ENCODE data around the gene MXRA7.
"Not testable (repeated sequence)": the region's sequence is repeated elsewhere in the genome, so short reads cannot be mapped to it uniquely, and the experiment has no call there.

MXRA7 gene

DNA sequence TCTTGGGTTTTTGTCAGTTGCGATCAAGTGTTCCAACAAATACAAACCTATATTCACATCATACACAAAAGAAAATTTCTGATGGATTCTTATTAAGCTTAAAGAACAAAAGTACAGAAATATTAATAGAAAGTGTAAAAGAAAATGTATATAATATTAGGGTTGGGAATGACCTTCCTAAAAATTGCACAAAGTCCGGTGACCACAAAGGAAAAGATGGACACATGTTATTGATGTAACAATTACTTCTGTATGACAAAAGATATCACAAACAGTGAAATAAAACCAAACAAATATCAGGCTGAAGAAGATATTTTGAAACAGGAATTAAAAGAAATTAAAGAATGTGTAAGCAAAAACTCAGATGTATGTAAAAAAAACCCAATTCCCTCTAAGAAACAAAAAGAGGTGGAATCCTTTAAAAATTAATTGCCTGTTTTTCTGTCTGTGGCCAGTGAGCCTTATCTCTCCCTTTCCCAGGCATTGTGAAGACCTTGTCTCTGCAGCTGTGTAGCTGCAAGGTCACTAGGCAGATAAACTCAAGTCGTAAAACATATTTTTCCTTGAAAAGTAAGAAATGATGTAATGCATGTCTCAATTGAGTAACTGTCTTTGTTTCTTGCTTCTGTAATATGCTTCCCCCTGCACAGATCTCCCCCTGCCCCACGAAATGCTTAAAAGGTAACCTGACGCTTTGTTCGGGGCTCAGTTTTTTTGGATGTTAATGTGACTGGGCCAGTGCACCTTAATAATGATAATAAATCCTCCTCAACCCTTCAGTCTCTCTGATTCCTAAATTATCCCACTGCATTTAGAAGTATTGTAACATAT lies 70.0 kb downstream of the MXRA7 start:
- DNase-seq = no peak

DNA sequence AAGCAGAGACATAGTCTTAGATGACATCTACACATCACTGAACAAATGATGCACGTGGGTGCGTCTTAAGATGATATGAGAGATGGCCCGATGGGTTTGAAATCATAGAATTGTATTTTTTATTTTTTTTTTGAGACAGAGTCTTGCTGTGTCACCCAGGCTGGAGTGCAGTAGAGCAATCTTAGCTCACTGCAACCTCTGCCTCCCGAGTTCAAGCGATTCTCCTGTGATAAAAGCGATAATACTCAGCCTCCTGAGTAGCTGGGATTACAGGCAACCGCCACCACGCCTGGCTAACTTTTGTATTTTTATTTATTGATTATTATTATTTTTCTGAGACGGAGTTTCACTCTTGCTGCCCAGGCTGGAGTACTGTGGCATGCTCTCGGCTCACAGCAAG lies 72.5 kb downstream of the MXRA7 start:
- no peak for DNase-seq

DNA sequence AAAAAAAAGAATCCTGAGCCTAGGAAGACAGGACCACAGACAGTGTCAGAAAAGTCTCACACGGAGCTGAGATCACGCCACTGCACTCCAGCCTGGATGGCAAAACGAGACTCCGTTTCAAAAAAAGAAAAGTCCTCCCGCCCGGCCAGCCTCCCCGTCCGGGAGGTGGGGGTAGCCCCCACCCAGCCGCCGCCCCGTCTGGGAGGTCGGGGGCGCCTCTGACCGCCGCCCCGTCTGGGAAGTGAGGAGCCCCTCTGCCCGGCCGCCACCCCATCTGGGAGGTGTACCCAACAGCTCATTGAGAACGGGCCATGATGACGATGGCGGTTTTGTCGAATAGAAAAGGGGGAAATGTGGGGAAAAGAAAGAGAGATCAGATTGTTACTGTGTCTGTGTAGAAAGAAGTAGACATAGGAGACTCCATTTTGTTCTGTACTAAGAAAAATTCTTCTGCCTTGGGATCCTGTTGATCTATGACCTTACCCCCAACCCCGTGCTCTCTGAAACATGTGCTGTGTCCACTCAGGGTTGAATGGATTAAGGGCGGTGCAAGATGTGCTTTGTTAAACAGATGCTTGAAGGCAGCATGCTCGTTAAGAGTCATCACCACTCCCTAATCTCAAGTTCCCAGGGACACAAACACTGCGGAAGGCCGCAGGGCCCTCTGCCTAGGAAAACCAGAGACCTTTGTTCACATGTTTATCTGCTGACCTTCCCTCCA lies 74.1 kb downstream of the MXRA7 start:
- not testable (repeated sequence) for DNase-seq

DNA sequence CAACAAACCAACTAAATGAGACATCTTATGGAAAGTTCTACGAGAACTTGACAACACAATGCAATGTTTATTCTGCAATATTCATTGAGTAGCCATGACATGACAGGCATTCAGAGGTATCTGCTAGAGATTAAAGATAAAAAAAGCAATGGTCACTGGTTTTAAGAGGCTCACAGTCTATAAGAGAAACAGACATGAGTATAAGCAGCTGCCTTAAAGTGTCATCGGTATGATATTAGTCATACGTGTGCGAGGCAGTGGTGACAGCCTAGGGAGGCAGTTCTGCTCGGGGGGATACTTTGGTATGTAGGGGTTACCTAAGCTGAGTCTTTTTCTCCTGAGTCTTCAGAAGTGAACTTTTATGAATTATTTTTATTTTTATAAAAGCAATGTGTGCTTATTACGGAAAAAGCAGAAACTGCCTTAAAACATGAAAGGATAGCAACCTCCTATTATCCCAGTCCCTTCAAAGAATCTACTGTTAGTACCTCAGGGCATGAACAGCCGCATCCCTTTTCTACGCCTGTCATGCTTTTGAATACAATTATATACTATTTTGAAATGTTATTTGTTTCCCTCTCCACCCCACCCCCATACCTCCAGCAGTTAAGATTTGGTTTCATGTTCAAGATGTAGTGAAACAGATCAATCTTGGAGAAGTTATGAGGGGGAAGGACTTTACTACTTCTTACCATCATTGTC lies 75.0 kb downstream of the MXRA7 start:
- no peak for DNase-seq

DNA sequence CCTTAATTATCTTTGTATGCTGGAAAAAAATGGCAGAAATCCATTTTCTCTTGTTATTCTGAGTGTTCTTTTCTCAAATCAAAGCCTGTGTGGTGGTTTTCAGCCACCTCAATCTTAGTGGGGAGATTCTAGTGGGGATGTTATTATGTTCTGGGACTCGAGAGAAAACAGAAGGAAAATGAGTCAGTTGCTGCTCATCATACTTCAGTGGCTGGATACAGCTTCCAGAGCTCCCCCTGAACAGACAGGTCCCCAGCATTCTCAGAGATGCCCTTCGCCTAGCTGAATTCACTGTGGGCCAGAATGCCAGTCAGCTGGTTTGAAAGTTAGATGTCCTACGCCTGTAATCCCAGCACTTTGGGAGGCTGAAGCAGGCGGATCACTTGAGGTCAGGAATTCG lies 75.7 kb downstream of the MXRA7 start:
- DNase-seq = no peak

DNA sequence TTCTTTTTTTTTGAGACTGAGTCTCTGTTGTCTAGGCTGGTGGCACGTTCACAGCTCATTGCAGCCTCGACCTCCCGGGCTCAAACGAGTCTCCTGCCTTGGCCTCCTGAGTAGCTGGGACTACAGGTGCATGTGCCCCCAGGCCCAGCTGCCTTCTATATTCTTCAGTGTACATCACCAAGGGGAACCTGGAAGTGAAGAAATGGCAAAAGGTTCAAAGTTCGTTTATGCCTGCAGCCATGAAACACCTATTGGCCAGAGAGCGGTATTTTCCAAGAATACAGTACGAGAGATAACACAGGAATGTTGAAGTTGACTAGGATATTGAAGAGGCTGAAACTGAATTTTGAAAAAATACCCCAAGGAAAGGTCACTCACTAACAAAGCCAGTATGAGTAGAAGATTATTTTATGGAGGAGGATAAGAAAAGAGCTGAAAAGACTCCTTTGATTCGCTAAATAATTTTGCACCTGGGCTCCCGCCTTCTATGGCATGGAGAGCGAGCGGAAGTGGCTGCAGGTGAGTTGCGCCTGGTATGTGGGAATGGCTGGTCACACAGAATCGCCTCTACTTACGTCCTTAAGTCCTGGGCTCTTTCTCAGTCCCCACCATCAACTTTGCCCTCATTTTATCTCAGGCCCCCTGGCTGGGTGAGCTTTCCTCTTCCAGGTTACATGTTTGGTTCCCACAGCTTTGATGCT lies 77.0 kb downstream of the MXRA7 start:
- DNase-seq = no peak

DNA sequence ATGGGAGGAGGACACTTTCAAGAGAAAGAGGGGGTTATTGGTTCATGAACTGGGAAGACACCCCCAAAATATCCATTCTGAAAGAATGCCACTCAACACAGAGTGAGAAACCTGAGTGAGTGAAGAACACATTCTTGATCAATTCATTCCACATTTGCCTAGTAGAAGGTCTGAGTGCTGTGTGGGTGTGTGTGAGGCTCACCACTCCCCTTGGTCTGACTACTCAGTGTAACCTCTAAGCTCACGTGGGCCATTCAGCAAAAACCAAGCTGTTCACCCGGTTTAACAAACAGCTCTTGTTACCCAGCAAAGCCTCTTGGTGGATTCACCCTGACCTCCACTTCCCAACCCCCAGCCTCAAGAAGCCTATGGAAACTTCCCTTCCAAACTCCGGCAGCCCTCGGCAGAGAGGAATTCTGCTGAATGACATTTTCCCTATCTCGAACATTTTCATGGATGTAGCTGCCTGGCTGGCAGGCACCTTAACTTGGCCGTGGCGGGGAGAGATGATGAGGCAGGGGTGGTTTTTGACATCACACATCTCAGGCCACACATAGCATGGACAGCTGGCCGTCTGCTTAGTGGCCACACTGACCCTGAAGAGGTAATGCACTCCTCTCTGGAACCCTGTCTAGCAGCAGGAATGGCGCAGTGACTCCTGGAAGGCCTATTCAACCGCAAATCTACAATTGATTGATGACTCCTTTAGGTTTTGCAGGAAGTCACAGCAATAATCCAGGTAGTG lies 78.8 kb downstream of the MXRA7 start:
- DNase-seq = no peak

DNA sequence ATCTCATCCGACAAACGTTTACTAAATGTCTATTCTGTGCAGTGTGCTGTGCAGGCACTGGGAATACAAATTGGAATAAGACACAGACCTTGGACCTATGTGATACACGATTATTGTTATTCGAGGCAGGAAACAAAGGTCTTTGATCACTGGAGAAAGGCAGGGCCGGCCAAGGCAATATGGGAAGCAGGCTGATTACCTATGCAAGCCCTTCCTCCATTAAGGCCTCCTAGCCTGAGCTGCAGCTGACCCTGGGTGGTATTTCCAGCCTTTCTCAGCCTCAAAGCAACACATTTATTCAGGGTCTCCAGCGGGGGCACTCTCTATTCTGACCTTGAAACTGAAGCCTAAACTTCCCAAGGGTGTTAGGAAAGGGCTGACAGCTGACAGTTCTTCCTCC lies 80.6 kb downstream of the MXRA7 start:
- DNase-seq = no peak

All from NCI-H1417 treated with DMSO at 0.1 percent for 48 hours (cell line).